ENCODE measurements around the gene HDAC3.

DNA sequence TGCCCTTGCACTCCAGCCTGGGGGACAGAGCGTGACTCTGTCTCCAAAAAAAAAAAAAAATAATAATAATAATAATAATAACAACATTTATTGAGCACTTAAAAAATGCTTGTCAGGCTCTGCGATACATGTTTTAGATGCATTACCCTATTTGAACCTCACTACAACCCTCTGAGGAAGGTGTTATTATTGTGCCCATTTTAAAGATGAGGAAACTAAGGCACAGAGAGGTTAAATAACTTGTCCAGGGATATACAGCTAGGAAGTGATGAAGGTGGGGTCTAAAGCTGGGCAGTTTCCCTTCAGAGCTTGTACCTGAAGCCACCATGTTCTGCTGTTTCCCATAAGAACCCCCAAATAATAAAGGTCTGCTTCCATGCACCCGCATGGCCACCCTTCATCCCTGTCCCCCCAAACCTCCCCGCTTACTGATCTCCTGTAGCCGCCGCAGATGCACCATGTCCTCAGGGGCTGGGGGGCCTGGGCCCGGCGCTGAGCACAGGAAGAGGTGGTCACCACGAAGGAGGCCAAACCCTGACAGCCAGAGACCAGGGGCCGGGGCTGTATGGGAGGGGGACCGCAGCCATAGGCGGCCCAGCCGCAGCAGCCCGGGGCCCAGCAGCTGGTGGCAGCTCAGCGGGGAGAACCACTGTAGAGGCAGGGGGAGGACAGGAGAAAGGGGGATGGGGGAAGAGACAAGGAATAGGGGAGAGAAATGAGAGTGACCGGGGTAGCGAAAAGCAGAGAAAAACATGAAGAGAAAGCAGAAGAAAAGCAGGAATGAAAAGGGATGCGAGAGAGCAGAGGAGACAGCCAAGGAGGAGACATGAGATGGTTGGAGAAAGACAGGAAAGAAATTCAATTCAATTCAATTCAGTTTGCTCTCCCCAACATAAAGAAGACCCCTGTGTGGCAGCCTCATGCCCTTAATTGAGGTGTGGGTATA, 29.6 kb upstream of the HDAC3 start:
- TF ChIP-seq, protein P1, sequence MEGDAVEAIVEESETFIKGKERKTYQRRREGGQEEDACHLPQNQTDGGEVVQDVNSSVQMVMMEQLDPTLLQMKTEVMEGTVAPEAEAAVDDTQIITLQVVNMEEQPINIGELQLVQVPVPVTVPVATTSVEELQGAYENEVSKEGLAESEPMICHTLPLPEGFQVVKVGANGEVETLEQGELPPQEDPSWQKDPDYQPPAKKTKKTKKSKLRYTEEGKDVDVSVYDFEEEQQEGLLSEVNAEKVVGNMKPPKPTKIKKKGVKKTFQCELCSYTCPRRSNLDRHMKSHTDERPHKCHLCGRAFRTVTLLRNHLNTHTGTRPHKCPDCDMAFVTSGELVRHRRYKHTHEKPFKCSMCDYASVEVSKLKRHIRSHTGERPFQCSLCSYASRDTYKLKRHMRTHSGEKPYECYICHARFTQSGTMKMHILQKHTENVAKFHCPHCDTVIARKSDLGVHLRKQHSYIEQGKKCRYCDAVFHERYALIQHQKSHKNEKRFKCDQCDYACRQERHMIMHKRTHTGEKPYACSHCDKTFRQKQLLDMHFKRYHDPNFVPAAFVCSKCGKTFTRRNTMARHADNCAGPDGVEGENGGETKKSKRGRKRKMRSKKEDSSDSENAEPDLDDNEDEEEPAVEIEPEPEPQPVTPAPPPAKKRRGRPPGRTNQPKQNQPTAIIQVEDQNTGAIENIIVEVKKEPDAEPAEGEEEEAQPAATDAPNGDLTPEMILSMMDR (conservative IDR thresholded peaks at IDR 0.05; ENCODE audit: low read depth, low read length): no peak
- no peak for TF ChIP-seq EZH2phosphoT487 (IDR thresholded peaks at IDR 0.05; ENCODE audit: borderline replicate concordance, low read length)

Data from PC-3 (cell line).